Liver (tissue), 9 donors: Measurements from ENCODE around the gene FOXO3. TPM values are rescaled to one million over a fixed set of nuclear protein-coding genes. Genes with fewer than 3 reads are reported as not detected.

Source experiments
- DNase-seq: peaks from one replicate; pipeline ENCODE4 v3.0.0-alpha.2; 2017; ENCODE audit warnings: low spot score
- H3K27ac ChIP-seq, 2 donors: one replicate each; pipeline ENCODE4 v1.7.0; 2013; ENCODE audit warnings: inconsistent platforms in 2 of 2, low read length in 2 of 2, control low read depth in 1 of 2, low read depth in 1 of 2, mild to moderate bottlenecking in 1 of 2
- H3K27me3 ChIP-seq, 4 donors: one replicate each; pipeline versions ENCODE4 v1.6.1 to v1.7.0; 2013; ENCODE audit warnings: low read length in 3 of 4, inconsistent platforms in 1 of 4, mild to moderate bottlenecking in 1 of 4, moderate library complexity in 1 of 4; ENCODE audit not compliant: control insufficient read depth in 4 of 4, insufficient read depth in 4 of 4
- H3K36me3 ChIP-seq, 4 donors: one replicate each; pipeline versions ENCODE4 v1.6.1 to v1.7.0; 2013; ENCODE audit warnings: low read length in 3 of 4, mild to moderate bottlenecking in 3 of 4, low read depth in 1 of 4, moderate library complexity in 1 of 4; ENCODE audit not compliant: control insufficient read depth in 4 of 4, insufficient read depth in 3 of 4
- H3K4me1 ChIP-seq, 4 donors: one replicate each; pipeline versions ENCODE4 v1.6.1 to v1.7.0; 2013; ENCODE audit warnings: low read length in 3 of 4, mild to moderate bottlenecking in 3 of 4, moderate library complexity in 1 of 4; ENCODE audit not compliant: control insufficient read depth in 4 of 4, insufficient read depth in 4 of 4
- H3K4me3 ChIP-seq, 3 donors: one replicate each; pipeline versions ENCODE4 v1.6.1 to v1.7.0; 2013; ENCODE audit warnings: low read length in 3 of 3, control low read depth in 1 of 3, low read depth in 1 of 3, mild to moderate bottlenecking in 1 of 3
- H3K9ac ChIP-seq, 2 donors: one replicate each; pipeline ENCODE4 v1.7.0; 2013; ENCODE audit warnings: low read length in 2 of 2, mild to moderate bottlenecking in 2 of 2, moderate library complexity in 2 of 2, control low read depth in 1 of 2, low read depth in 1 of 2
- H3K9me3 ChIP-seq, 4 donors: one replicate each; pipeline versions ENCODE4 v1.6.1 to v1.7.0; 2013; ENCODE audit warnings: low read length in 3 of 4; ENCODE audit not compliant: control insufficient read depth in 4 of 4
- ATF3 ChIP-seq: IDR thresholded peaks from 2 replicates; pipeline ENCODE4 v1.6.1; 2016; ENCODE audit warnings: antibody characterized with exemption
- CTCF ChIP-seq: fragments of 150-350 bp; IDR thresholded peaks from 2 replicates; pipeline ENCODE4 v1.5.1; 2017; ENCODE audit warnings: improper control_type of control experiment, low read depth, low read length; ENCODE audit not compliant: missing input control
- EGR1 ChIP-seq, 2 donors: IDR thresholded peaks; 2 replicates each; pipeline ENCODE4 v1.6.1; 2016 to 2018; ENCODE audit warnings: antibody characterized with exemption in 2 of 2, low read depth in 2 of 2
- FOXA1 ChIP-seq: IDR thresholded peaks from 2 replicates; pipeline ENCODE4 v1.6.1; 2016; ENCODE audit warnings: antibody characterized with exemption
- FOXA2 ChIP-seq: IDR thresholded peaks from 2 replicates; pipeline ENCODE4 v1.6.1; 2016; ENCODE audit warnings: antibody characterized with exemption
- GABPA ChIP-seq, 2 donors: IDR thresholded peaks in 1 of 2; conservative IDR thresholded peaks in 1 of 2; 2 replicates each; pipeline ENCODE4 v1.6.1; 2016; ENCODE audit warnings: antibody characterized with exemption in 2 of 2, mild to moderate bottlenecking in 1 of 2, moderate library complexity in 1 of 2
- HNF4G ChIP-seq: IDR thresholded peaks from 2 replicates; pipeline ENCODE4 v1.6.1; 2016; ENCODE audit warnings: antibody characterized with exemption
- JUND ChIP-seq, 2 donors: IDR thresholded peaks; 2 replicates each; pipeline ENCODE4 v1.6.1; 2016; ENCODE audit warnings: antibody characterized with exemption in 2 of 2
- MAX ChIP-seq: IDR thresholded peaks from 2 replicates; pipeline ENCODE4 v1.6.1; 2016; ENCODE audit warnings: antibody characterized with exemption
- RAD21 ChIP-seq, 2 donors: IDR thresholded peaks; 2 replicates each; pipeline ENCODE4 v1.6.1; 2016; ENCODE audit warnings: antibody characterized with exemption in 2 of 2, mild to moderate bottlenecking in 2 of 2
- RXRA ChIP-seq, 2 donors: IDR thresholded peaks; 2 replicates each; pipeline ENCODE4 v1.6.1; 2017 to 2018; ENCODE audit warnings: antibody characterized with exemption in 2 of 2, mild to moderate bottlenecking in 1 of 2
- TAF1 ChIP-seq: conservative IDR thresholded peaks from 2 replicates; pipeline ENCODE4 v1.6.1; 2016; ENCODE audit warnings: antibody characterized with exemption, mild to moderate bottlenecking
- YY1 ChIP-seq: IDR thresholded peaks from 2 replicates; pipeline ENCODE4 v1.6.1; 2016; ENCODE audit warnings: antibody characterized with exemption, mild to moderate bottlenecking
- ZBTB33 ChIP-seq: IDR thresholded peaks from 2 replicates; pipeline ENCODE4 v1.6.1; 2016; ENCODE audit warnings: antibody characterized with exemption
- WGBS: extraction: QIAGEN DNeasy Blood & Tissue Kit; methylation state at CpG from one replicate; pipeline ENCODE4 v1.1.7; 2013; 5-methylcytosine and 5-hydroxymethylcytosine counted together
- polyA plus RNA-seq, 2 donors: library from polyadenylated mRNA; stranded (reverse) in 1 of 2; unstranded in 1 of 2; fragments of 200-250 nt in 1 of 2; fragments of >200 nt in 1 of 2; fragmentation: Nextera tagmentation in 1 of 2; extraction: Ambion mirVana in 1 of 2; gene quantifications; one replicate each; pipeline versions ENCODE4 v1.2.1 to v1.2.3, GENCODE V29; 2013 to 2015
- total RNA-seq, 2 donors: library from RNA; depleted of rRNA; stranded (reverse); fragments of >200 nt; gene quantifications; one replicate each; pipeline ENCODE4 v1.2.3, GENCODE V29; 2014
- donor health status: healthy.
- donor health status: healthy.
- donor health status: healthy.
- donor health status: healthy.
- donor health status: healthy.

Gene FOXO3
- total and polyA plus RNA-seq, 4 donors = 6.0 to 72.2 (median 17.3) TPM

- TF ChIP-seq CTCF (no peak), MAX (no peak), ATF3 (no peak), FOXA1 (no peak), HNF4G (no peak), FOXA2 (no peak), RAD21 (IDR thresholded peaks at IDR 0.05) (no peak), GABPA (IDR thresholded peaks at IDR 0.05 in 1 of 2, conservative IDR thresholded peaks at IDR 0.05 in 1 of 2) (no peak)
- 96% methylated on average over 2 of the region's 2 CpGs for WGBS
- no peak for DNase-seq
- Histone ChIP-seq H3K9ac (no peak overlapping the region), H3K27me3 (no peaks in the 10 kb centered on the region), H3K36me3 (no peaks in the 10 kb centered on the region), H3K27ac (no peak overlapping the region), H3K4me1 (peaks cover 5 to 14% (median 9%) of the 10 kb centered on the region in 4 donors), H3K4me3 (no peak overlapping the region), H3K9me3 (no peaks in the 10 kb centered on the region)
Observed at GRCh38 chr6:108693430-108694154, 132.9 kb downstream of the FOXO3 start.

GRCh38 chr6:108694816-108695215 lies 134.1 kb downstream of the FOXO3 start:
- peaks cover 0 to 1% (median under 1%) of the 10 kb centered on the region in 4 donors for H3K4me1 ChIP-seq
- no peaks in the 10 kb centered on the region for H3K9me3 ChIP-seq
- no peak overlapping the region for H3K4me3 ChIP-seq
- DNase-seq = no peak
- H3K27me3 ChIP-seq = no peaks in the 10 kb centered on the region
- no peak overlapping the region for H3K27ac ChIP-seq
- WGBS = 96% methylated on average over 6 of the region's 6 CpGs
- no peak for TF ChIP-seq ZBTB33
- no peak for TF ChIP-seq YY1
- no peak for TF ChIP-seq JUND (IDR thresholded peaks at IDR 0.05)
- TF ChIP-seq EGR1 (IDR thresholded peaks at IDR 0.05; ENCODE audit: low read depth in 2 of 2) = no peak
- no peak for TF ChIP-seq MAX
- TF ChIP-seq TAF1 = no peak
- TF ChIP-seq CTCF = no peak
- no peak for TF ChIP-seq FOXA1
- no peak for TF ChIP-seq ATF3
- no peak for TF ChIP-seq RXRA (IDR thresholded peaks at IDR 0.05)
- no peak for TF ChIP-seq HNF4G
- no peaks in the 10 kb centered on the region for H3K36me3 ChIP-seq
- H3K9ac ChIP-seq = no peak overlapping the region
